A204.1 (cell line): ENCODE results near the gene CES2.

ENCODE experiments used
- FAIRE-seq: peaks from 2 replicates; lab custom pipeline; 2012; peaks lifted over from hg19 to GRCh38; lab: Jason Lieb, UNC

CES2 gene

GRCh38 chr16:66902648-66903543, 32.4 kb upstream of the CES2 start:
- no peak for FAIRE-seq

- no peak for FAIRE-seq
These were observed 31.5 kb upstream of the CES2 start for GRCh38 chr16:66903544-66904427.

- no peak for FAIRE-seq
These were observed 30.9 kb upstream of the CES2 start for GRCh38 chr16:66904428-66904845.

GRCh38 chr16:66904846-66905632, 30.3 kb upstream of the CES2 start:
- FAIRE-seq = no peak

GRCh38 chr16:66905633-66906539, 29.4 kb upstream of the CES2 start:
- no peak for FAIRE-seq

DNA sequence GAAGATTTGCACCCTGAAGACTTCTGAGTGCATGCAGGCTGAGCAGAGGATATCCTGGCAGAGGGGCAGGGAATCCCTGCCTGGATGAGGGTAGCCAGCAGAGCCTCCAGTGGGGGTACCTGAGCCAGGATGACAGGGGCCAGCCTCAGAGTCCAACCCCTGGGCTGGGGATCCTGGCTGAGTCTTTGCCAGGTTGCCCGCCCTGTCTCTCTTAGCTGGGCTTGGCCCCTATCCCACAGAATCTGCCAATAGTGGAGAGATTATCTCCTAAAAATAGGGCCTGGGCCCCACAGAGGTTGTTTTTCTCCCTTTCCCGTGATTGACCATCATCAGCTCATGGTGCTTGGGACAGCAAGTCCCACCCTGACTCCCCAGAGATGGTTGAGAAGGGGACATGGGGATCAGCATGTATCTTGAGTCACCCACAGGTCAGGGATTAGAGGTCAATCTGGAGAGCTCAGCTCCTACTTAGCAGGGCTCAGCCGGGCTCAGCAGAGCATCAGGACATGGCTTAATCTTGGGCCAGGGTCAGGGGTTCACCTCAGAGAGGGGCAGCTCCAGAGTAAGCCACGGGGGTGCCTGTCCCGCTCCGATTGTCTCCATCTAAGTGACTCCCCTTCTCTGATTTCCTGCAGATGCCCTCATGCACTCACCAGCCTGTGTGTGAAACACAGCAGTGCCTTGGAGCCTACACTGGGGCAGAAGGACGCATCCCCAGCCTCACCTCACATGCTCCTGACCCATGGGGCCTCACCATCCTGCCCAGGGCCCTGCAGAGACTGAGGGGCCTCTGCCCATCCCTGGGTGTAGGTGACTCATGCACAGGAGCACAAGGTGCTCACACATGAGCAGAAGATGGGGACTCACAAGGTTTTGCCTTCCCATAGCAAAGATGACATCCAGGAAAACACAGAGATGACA, 28.1 kb upstream of the CES2 start:
- no peak for FAIRE-seq

- FAIRE-seq = no peak
These were observed 27.2 kb upstream of the CES2 start for GRCh38 chr16:66908116-66908515.

- FAIRE-seq = no peak
These were observed 26.4 kb upstream of the CES2 start for GRCh38 chr16:66908762-66909559.

DNA sequence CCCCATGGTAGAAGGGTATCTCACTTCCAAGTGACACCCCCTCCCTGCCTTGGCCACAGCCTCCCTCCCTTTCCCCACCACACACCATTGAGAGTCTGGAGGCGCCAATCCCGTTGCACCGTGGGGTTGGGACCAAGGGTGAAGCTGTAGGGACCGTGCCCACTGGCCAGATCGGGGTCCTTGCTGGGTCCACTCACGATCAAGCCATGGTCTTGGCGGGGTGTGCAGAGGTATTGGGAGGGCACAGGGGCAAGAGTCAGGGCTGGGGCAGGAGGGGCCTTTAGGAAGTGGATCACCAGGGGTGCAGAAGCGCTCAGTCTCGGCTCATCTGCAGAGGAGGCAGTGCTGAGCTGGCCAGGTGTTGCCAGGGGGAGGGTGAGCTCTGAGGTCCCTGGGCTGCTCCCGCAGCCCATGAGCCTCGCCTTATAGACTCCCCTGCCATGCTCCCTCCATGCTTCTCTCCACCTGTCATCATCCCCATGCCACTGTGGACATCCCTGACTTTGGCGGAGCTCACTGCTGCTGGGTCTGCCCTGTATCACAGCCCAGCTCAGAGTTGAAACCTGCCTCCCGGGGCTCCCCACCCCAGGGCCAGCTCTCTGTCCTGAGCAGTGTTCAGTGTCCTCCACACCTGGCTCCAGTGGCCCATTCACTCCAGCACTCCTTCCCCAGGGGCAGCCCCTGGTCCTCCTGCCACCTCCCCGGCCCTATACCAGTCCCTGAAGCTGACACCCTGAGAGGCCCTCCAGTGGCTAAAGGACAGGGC, 25.0 kb upstream of the CES2 start:
- FAIRE-seq = no peak

DNA sequence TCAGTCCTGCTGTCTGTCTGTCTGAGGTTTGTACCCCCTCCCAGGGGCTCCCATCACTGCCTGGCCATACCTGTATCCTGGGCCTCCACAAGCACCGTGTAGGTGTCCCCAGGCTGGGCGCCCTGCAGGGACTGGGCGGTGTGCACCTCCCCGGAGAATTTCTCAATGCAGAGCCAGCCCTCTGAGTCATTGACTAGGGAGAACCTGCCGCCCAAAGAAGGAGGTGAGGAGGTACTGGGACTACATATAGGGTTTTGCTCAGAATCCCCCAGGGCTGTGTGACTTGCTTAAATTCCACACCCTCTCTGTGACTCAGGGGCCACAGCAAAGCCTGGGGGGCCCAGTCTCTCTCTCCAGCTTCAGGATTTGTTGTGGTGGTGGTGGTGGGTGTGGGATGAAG, 24.2 kb upstream of the CES2 start:
- no peak for FAIRE-seq

DNA sequence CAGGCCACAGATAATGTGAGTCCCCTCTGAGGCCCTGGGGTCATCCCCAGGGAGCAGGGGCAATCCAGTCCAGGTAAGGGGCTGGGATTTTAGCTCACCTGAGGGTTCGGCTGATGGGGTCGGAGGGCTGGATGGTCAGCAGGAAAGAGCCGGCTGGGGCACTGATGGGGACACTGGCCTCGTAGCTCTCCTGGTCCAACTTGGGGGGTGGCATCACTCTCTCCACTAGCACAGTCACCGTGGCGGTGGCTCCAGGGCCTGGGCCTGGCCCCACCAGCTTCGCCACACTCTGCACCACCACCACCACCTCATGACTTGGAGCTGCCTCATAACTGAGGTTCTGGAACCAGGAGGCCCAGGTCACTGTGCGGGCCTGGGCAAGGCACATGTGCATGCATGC, 23.5 kb upstream of the CES2 start:
- FAIRE-seq = no peak

GRCh38 chr16:66913081-66913480, 22.2 kb upstream of the CES2 start:
- no peak for FAIRE-seq

DNA sequence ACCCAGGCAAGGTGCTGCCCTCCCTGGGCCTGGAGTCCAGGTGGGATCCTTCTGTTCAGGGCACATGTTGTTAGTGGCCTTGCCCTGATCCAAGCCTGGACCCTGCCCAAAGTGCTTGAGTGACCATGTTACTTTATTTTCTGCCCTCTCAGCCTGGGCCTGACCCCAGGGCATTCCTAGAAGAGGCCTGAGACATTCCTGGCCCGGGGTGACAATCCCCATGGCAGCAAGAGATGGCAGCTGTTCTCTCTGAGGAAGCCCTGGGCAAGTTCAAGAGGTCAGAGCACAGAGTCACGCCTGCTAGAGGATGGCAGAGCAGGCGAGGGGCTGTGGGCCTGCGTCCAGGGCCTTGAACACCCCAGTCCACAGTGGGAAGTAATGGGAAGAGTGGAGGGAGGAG, 21.6 kb upstream of the CES2 start:
- no peak for FAIRE-seq

DNA sequence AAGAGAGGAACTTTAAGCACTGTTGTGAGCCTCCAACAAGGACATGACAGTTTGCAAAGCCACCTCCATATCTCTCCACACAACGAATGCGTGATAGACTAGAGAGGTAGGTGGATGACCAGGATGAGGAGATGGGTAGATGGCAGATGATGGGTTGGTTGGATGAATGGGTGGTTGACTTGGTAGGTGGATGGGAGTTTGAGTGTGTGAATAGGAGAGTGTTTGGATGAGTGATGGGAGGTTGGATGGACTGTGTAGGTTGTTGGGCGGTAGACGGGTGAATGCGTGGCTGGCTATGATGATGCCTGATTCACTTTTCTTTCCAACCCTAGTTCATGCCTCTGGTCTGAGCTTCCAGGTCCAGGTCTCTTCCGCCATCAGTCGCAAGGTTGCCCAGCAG, 20.8 kb upstream of the CES2 start:
- FAIRE-seq = no peak

GRCh38 chr16:66915041-66915440, 20.3 kb upstream of the CES2 start:
- FAIRE-seq = no peak

- FAIRE-seq = no peak
These were observed 18.8 kb upstream of the CES2 start for GRCh38 chr16:66916518-66916917.

DNA sequence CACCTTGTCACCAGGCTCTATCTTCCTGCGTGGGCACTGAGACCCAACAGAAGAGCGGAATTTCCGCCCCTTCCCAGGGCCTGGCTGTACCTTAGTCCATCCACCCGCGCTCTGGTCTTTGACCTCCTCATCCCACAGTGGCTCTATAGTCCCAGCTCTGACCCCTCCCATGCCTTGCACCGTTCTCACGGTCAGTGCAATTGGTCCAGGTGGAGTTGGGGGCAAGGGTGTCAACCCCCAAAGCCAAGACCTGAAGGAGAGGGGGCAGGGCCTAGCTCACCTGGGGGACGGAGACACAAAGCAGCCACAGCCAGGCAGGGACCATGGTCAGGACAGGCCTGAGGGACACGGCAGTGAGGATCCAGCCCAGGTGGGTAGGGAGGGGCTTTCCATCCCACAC, 17.6 kb upstream of the CES2 start:
- FAIRE-seq = no peak

DNA sequence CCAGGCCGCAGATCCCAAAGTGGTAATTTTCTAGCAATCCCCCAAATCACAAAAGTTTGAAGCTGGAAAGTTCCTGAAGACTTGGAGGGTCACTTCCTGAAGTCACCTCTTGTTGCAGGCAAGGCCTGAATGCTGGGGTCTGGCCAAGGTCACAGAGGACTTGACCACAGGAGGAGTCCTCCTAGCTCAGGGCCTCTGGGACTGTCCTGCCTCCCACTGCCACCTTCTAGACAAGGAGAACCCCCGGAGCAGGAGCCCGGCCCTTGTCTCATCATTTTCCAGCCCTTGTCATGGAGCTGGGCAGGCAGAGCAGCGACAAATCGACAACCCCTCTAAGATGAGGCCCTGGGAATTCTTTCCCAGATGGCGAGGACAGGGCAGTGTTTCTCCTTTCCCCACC, 17.0 kb upstream of the CES2 start:
- no peak for FAIRE-seq
